HG03469 (cell line): ENCODE results near the gene PAK1.
"Not testable (repeated sequence)": the region's sequence is repeated elsewhere in the genome, so short reads cannot be mapped to it uniquely, and the experiment has no call there.

ENCODE experiments used
- ATAC-seq: cut with Tn5 transposase; IDR thresholded peaks from one replicate; pipeline ENCODE4 v1.9.1; 2021; ENCODE audit warnings: mild to moderate bottlenecking, moderate library complexity, moderate number of reproducible peaks; ENCODE audit not compliant: unreplicated experiment

Gene PAK1

GRCh38 chr11:77316733-77317342 lies 157.1 kb downstream of the PAK1 start:
- ATAC-seq = no peak

GRCh38 chr11:77312107-77312506 lies 161.8 kb downstream of the PAK1 start:
- no peak for ATAC-seq

GRCh38 chr11:77311701-77312100 lies 162.2 kb downstream of the PAK1 start:
- no peak for ATAC-seq

- ATAC-seq = no peak
Observed at GRCh38 chr11:77310721-77311120, 163.2 kb downstream of the PAK1 start.

- ATAC-seq = no peak
Observed at GRCh38 chr11:77309401-77310085, 164.4 kb downstream of the PAK1 start.

- no peak for ATAC-seq
Observed at GRCh38 chr11:77308838-77309237, 165.1 kb downstream of the PAK1 start.

GRCh38 chr11:77303328-77303727 lies 170.6 kb downstream of the PAK1 start:
- no peak for ATAC-seq

GRCh38 chr11:77302752-77303151 lies 171.1 kb downstream of the PAK1 start:
- ATAC-seq = no peak

- no peak for ATAC-seq
Observed at GRCh38 chr11:77301510-77301909, 172.4 kb downstream of the PAK1 start, which contains the start of gene GDPD4. Gene GDPD4, minus strand, starts transcription at chr11:77301686. Its CDS starts 16,549 bp downstream, at chr11:77285137.

- ATAC-seq = no peak
Observed at GRCh38 chr11:77300695-77301094, 173.2 kb downstream of the PAK1 start.

- not testable (repeated sequence) for ATAC-seq
Observed at GRCh38 chr11:77300028-77300427, 173.9 kb downstream of the PAK1 start.

- no peak for ATAC-seq
Observed at GRCh38 chr11:77299528-77299993, 174.3 kb downstream of the PAK1 start.

GRCh38 chr11:77294040-77294439 lies 179.9 kb downstream of the PAK1 start:
- ATAC-seq = no peak

GRCh38 chr11:77289737-77290136 lies 184.2 kb downstream of the PAK1 start:
- no peak for ATAC-seq

- ATAC-seq = no peak
Observed at GRCh38 chr11:77287615-77288273, 186.2 kb downstream of the PAK1 start.

GRCh38 chr11:77287136-77287535 lies 186.8 kb downstream of the PAK1 start:
- no peak for ATAC-seq

GRCh38 chr11:77284476-77285468 lies 189.1 kb downstream of the PAK1 start:
- no peak for ATAC-seq

- ATAC-seq = no peak
Observed at GRCh38 chr11:77283101-77283500, 190.8 kb downstream of the PAK1 start.

- no peak for ATAC-seq
Observed at GRCh38 chr11:77278595-77279506, 195.0 kb downstream of the PAK1 start.

GRCh38 chr11:77276271-77276670 lies 197.6 kb downstream of the PAK1 start:
- ATAC-seq = no peak
